Cardiac muscle cell (in vitro differentiated cells and primary cell): Measurements from ENCODE around the gene INPP5A. TPM values are rescaled to one million over a fixed set of nuclear protein-coding genes. Genes with fewer than 3 reads are reported as not detected.

Experiments used
- DNase-seq, 2 donors: peaks; one replicate each; pipeline versions ENCODE4 v3.0.0 to v3.0.0-alpha.2; 2010 to 2017; ENCODE audit warnings: low read depth in 1 of 2, low spot score in 1 of 2
- H3K27ac ChIP-seq: fragments of 200-600 bp; sonication (generic); 2 replicates; pipeline ENCODE4 v1.5.1; 2016
- H3K27me3 ChIP-seq: fragments of 200-600 bp; sonication (generic); 2 replicates; pipeline ENCODE4 v1.6.0; 2016; ENCODE audit warnings: control low read depth
- H3K36me3 ChIP-seq: fragments of 200-600 bp; sonication (generic); 2 replicates; pipeline ENCODE4 v1.5.1; 2016; ENCODE audit warnings: control low read depth
- H3K4me1 ChIP-seq: fragments of 200-600 bp; sonication (generic); 2 replicates; pipeline ENCODE4 v1.8.1; 2017; ENCODE audit warnings: low read depth, mild to moderate bottlenecking, mixed run types
- H3K4me3 ChIP-seq: fragments of 200-600 bp; sonication (generic); 2 replicates; pipeline ENCODE4 v1.5.1; 2016; ENCODE audit warnings: mild to moderate bottlenecking
- H3K9me3 ChIP-seq: fragments of 200-600 bp; sonication (generic); 2 replicates; pipeline ENCODE4 v1.5.1; 2017; ENCODE audit warnings: low read depth, mild to moderate bottlenecking, control low read depth
- polyA plus RNA-seq: library from polyadenylated mRNA; unstranded; fragments of >200 nt; fragmentation: Nextera tagmentation; extraction: Ambion mirVana; gene quantifications from 2 replicates; pipeline ENCODE4 v1.2.1, GENCODE V29; 2016
- total RNA-seq: library from RNA; depleted of rRNA; stranded (reverse); fragments of >200 nt; gene quantifications from 2 replicates; pipeline ENCODE4 v1.2.3, GENCODE V29; 2016
- TF ChIP-seq, protein P1 (sequence below): IDR thresholded peaks from 2 replicates; pipeline ENCODE4 v1.5.1; 2012; ENCODE audit warnings: low read depth, mild to moderate bottlenecking, low read length

The INPP5A gene
- total and polyA plus RNA-seq, 2 experiments from 2014 or later = 87.0 to 90.4 TPM

DNA sequence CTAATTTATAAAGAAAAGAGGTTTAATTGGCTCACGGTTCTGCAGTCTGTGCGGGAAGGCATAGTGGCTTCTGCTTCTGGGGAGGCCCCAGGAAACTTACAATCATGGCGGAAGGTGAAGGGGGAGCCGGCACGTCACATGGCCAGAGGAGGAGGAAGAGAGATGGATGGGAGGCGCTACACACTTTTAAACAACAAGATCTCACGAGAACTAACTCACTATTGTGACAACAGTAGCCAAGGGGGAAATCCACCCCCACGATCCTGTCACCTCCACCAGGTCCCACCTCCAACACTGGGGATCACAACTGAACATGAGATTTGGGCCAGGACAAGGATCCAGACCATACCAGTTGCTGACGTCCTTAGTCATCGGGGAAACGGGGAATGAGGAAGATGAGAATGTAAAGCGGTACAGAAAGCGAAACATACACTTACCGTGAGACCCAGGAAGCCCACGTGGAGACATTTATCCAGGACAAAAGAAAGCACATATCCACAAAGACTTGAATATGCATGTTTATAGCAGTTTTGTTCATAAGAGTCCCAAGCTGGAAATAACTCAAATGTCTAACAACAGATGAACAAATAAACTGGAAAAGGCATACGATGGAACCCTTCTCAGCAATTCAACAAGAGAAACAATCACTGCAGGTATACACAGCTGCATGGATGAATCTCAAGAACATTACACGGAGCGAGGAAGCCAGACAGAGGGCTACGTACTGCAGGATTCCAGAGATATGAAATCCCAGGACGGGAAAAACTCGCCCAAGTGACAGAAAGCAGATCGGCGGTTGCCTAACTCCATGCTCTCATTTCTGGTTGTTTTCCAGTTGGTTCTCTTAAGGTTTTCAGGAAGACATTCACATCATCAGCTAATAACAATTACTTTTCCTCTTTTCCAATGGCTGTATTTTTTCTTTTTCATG is 26.2 kb upstream of the INPP5A start:
- Histone ChIP-seq H3K36me3 (no peaks in the 10 kb centered on the region), H3K4me1 (peaks cover 16% of the 10 kb centered on the region), H3K9me3 (no peaks in the 10 kb centered on the region), H3K27ac (no peak overlapping the region), H3K4me3 (no peak overlapping the region), H3K27me3 (no peaks in the 10 kb centered on the region)
- DNase-seq = peak in 1 of 2 donors; percentile 72
- TF ChIP-seq, protein P1, sequence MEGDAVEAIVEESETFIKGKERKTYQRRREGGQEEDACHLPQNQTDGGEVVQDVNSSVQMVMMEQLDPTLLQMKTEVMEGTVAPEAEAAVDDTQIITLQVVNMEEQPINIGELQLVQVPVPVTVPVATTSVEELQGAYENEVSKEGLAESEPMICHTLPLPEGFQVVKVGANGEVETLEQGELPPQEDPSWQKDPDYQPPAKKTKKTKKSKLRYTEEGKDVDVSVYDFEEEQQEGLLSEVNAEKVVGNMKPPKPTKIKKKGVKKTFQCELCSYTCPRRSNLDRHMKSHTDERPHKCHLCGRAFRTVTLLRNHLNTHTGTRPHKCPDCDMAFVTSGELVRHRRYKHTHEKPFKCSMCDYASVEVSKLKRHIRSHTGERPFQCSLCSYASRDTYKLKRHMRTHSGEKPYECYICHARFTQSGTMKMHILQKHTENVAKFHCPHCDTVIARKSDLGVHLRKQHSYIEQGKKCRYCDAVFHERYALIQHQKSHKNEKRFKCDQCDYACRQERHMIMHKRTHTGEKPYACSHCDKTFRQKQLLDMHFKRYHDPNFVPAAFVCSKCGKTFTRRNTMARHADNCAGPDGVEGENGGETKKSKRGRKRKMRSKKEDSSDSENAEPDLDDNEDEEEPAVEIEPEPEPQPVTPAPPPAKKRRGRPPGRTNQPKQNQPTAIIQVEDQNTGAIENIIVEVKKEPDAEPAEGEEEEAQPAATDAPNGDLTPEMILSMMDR = no peak

DNA sequence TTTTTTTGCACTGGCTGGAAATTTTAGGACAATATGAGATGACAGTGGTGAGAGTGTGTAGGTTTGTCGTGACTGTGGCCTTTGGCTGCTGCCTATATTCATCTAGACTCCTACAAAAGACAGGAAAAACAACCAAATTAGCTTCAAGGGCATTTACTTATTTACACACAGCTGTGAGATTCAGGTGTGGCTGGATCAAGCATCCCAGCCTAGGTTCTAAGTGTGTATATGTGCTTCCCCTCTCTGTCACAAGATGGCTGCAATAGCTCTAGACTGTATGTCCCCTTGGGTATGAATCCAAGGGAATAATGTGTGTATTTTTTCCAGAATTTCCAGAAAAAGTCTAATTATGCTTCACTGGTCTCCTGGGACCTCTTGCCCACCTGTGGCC is 25.5 kb upstream of the INPP5A start:
- no peaks in the 10 kb centered on the region for H3K36me3 ChIP-seq
- peaks cover 21% of the 10 kb centered on the region for H3K4me1 ChIP-seq
- H3K27me3 ChIP-seq = no peaks in the 10 kb centered on the region
- H3K4me3 ChIP-seq = no peak overlapping the region
- DNase-seq = no peak
- no peak overlapping the region for H3K27ac ChIP-seq
- no peaks in the 10 kb centered on the region for H3K9me3 ChIP-seq
- TF ChIP-seq, protein P1 = no peak

DNA sequence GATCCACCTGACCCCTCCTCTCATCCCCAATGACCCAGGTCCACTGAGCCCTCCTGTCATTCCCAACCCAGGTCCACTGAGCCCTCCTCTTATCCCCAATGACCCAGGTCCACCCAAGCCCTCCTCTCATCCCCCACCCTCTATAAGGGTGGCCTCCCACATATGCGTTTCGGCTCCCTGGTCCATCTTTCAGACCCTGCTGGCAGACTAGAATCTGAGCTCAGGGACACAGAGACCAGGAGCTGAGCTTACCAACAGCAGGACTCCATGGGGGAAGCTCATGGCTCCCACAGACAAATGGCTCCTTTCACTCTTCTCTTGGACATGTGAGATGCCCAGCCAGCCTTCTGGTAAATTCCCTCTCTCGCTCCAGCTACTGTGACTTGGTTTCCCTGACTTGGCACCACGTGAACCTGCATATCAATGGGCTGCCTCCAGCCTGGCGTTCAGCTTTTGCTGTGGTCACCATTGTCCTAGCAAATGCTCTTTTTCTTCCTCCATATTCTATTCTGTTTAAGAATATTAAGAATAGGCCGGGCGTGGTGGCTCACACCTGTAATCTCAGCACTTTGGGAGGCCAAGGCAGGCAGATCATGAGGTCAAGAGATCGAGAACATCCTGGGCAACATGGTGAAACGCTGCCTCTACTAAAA is 24.8 kb upstream of the INPP5A start:
- TF ChIP-seq, protein P1 = no peak

DNA sequence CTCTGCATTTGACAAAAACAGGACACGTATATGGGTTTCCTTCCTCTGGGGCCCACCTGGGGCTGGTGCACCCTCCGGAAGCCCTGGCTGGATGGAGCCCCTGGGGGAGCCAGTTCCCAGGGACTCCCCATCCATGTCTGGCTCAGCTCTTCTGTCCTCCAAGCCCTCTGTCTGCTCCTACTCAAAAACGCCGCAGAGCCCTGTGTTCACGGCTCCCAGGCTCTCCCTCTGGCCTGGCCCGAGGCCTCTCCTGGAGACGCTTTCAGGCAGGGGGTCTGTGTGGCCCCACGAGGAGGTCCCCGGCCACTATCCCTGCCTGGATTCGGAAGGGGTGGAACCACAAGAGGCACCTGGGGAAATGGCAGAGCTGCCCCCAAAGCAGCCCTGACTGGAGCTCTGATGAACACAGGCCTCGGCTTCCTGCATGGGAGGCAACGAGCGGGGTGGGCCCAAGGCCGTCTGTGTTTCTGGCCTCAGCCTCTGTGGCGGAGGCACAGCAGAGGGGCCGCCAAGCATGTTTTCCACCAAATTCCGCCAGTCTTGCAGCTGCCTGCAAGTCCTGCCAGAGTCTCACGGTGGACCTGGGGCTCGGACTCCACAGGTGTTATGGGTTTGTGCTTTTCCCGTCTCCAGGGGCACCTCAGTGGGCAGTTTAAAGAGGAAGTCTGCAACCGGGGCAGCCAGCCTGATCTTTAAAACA is 22.6 kb upstream of the INPP5A start:
- Histone ChIP-seq H3K36me3 (no peaks in the 10 kb centered on the region), H3K27ac (peak overlapping the region; percentile 75), H3K27me3 (no peaks in the 10 kb centered on the region), H3K4me1 (peaks cover 46% of the 10 kb centered on the region), H3K4me3 (no peak overlapping the region), H3K9me3 (no peaks in the 10 kb centered on the region)
- DNase-seq = no peak
- TF ChIP-seq, protein P1 = no peak

More for the DNA sequence above, 24.8 kb upstream of the INPP5A start:
- Histone ChIP-seq H3K4me3 (no peak overlapping the region), H3K36me3 (no peaks in the 10 kb centered on the region), H3K27me3 (no peaks in the 10 kb centered on the region), H3K9me3 (no peaks in the 10 kb centered on the region), H3K27ac (no peak overlapping the region), H3K4me1 (peaks cover 25% of the 10 kb centered on the region)
- DNase-seq = no peak
